GM19023 (cell line): ENCODE data around the gene DYNLT1.
"Not testable (repeated sequence)": the region's sequence is repeated elsewhere in the genome, so short reads cannot be mapped to it uniquely, and the experiment has no call there.

Experiments
- ATAC-seq: cut with Tn5 transposase; IDR thresholded peaks from one replicate; pipeline ENCODE4 v1.9.1; 2021; ENCODE audit warnings: mild to moderate bottlenecking, moderate library complexity; ENCODE audit not compliant: unreplicated experiment

Gene DYNLT1

DNA sequence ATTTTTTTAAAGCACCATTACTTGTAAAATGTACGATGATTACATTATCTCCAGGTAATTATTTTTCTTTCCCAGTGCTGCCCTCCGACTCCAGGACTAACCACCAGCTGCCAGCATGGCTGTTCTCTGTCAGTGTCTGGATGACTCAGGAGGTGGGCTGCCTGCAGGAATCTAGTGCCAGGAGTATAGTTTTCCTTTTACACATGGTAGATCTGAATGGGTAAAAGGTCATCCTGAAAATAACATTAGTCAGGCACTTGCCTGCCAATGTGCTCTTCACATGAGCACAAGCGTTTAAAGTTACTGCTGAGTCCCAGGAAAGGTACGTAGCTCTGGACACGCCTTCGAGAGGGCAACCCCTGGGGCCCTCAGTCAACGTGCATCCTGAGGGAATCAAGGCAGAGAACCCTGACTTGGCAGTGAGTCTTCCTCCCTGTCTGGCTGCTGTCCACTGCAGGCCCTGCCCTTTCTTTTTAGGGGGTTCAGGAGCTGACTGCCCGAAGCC is 2.4 kb downstream of the DYNLT1 start:
- ATAC-seq = no peak

DNA sequence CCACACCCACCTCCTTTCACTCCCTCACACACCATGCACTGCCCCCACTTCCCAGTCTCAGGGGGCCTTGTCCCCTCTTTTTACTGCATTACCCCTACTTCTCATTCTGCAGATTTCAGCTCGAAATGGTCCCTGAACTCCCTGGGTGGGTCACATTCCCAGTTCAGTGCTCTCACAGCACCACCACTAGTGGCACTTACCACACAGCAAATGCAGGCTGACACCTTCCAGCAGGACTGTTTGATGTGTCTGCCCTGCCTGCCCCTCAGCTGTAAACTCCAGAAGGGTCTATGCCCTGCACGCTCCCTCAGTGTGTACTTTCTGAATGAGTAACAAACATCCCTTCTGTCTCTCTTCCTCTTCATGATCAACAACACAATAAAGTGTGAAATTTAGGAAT is 4.0 kb downstream of the DYNLT1 start:
- ATAC-seq = no peak

DNA sequence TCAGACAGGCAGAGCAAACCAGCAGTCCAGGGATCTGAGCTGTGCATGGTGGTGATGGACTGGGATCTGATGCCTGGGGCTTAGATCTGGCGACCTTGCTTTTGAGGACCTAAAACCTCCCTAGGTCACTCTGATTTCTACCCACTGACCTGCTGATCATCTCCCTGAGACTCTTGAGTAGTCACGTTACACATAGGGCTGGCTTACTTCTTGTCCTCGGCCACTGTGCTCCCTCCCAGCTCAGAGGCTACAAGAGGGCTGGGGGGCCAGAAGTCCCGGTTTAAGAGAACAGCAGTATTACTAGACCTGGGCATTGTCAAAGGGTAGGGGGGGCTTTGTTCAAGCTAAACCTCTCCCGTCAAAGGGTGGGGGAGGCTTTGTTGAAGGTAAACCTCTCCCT is 5.5 kb downstream of the DYNLT1 start:
- no peak for ATAC-seq

DNA sequence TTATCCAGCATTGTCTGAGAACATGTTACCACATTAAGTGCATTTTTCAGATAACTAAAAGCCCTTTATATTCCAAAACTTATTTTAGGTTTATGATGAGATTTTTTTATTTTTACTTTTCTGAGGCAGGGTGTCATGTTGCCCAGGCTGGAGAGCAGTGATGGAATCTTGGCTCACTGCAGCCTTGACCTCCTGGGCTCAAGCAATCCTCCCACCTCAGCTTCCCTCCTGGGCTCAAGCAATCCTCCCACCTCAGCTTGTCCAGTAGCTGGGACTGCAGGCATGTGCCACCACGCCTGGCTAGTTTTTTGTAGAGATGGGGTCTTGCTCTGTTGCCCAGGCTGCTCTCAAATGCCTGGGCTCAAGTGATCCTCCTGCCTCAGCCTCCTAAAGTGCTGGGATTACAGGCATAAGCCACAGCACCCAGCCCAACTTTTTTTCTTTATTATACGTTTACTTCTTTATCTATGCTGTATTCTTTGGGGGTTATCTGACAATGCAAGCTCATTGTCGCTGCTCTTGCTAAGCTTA is 6.2 kb downstream of the DYNLT1 start:
- no peak for ATAC-seq

DNA sequence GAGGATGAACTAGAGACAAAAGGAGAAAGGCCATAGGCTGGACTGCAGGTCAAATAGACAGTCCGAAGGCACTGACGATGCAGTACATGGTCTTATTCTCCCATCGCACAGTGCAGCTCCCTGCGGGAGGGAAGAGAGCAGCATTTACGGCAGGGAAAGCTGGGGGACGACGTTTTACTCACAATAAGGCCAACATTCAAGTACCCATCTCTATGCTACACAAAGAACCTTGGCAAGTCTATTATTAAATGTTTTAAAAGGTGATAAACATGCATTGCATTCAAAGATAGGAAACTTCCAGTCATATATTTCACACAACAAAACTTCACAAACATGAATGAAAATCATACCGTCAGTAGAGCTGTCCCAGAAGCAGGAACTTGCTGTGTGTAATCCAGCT is 7.8 kb downstream of the DYNLT1 start:
- no peak for ATAC-seq

DNA sequence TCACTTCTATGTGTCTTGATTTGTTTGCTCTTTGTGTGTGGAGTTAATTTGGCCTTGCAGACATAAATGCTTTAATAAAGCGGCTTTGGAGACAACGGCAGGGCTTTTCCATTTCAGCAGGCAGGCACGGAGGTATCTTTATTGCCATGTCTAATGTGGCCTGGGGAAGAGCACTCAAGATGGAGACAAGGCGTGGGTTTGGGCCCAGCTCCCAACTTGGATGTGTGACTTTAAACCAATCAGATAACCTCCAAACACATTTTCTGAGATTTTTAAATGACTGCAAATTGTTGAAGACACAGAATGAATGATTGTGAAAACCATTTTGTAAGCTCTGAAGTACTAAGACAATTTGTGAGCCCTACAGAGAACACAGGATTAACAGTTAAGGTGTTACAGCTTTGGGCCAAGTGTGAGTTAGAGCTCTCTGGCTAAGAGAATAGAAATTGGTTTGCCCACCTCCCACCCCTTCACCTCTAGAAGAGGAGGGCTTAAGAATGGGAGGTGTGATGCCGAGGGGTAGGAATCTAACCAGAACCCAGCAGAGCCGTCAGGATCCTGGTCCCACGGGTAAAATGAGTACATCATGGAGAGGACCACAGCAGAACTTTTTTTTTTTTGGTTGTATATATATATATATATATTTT is 9.0 kb downstream of the DYNLT1 start:
- ATAC-seq = no peak

DNA sequence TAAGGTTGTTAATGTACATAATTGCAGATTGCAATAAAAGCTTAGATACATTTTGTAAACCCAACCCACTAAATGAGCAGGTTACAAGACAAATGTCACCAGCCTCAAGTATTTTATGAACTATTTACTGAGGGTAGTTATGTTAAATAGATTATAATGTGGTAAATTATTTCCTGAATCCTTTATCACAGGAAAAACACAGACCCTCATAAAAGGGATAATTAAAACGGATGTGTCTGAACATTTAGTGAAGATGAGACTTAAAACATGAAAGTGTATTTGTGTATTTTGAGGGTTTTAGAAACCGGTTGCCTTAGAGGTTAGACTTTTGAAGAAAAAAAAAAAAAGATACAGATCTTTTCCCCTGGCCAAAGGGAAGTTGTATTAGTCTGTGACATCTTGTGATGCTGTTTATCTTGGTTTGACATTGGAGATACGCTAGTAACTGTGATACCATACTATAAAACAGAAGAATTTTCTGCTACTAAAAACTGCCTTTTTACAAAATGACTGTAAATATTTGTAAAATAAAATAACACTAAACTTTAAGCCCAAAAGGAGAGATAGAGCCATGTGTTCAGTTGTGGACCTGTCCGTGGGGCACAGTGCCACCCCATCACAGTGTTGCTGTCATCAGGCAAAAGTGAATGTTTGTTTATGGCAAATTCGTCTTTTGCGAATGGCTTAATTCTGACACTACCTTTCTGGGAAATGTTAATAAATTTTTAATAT is 9.7 kb downstream of the DYNLT1 start:
- no peak for ATAC-seq

DNA sequence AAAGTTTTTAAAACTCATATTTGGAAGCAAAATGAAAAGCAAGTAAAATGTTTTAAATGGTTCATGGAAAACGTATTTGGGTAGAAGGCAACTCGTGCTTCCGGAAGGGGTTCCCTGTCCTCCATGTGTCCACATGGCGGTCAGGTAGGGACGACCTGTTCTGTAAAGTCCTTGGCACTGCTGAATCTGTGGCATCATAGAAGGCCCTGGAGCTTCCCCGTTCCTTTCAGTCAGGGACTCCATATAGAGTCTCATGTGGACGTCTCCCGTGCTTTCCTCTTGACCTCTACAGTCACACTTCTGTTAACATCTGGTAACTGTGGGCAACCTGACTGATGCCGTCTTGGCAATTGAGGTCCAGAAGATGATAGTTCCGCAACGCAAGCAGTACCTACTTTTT is 11.4 kb downstream of the DYNLT1 start:
- ATAC-seq = no peak

DNA sequence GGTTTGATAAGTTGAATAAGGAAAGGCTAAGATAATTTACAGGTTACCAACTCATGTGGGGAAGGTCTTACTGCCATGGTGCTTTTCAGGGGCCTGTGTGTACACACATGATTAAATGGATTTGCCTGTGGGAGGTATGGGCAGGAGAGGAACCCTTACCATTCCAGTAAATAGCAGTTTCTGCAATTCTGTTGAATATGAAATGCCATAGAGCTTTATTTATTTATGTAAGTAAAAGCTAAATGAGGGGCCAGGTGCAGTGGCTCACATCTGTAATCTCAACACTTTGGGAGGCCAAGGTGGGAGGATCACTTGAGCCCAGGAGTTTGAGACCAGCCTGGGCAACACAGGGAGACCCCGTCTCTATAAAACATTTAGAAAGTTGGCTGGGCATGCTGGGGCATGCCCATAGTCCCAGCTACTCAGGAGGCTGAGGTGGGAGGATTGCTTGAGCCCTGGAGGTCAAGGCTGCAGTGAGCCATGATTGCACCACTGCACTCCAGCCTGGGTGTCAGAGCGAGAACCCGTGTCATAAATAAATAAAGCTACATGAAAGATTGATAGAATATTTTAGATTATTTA is 11.9 kb downstream of the DYNLT1 start:
- not testable (repeated sequence) for ATAC-seq

DNA sequence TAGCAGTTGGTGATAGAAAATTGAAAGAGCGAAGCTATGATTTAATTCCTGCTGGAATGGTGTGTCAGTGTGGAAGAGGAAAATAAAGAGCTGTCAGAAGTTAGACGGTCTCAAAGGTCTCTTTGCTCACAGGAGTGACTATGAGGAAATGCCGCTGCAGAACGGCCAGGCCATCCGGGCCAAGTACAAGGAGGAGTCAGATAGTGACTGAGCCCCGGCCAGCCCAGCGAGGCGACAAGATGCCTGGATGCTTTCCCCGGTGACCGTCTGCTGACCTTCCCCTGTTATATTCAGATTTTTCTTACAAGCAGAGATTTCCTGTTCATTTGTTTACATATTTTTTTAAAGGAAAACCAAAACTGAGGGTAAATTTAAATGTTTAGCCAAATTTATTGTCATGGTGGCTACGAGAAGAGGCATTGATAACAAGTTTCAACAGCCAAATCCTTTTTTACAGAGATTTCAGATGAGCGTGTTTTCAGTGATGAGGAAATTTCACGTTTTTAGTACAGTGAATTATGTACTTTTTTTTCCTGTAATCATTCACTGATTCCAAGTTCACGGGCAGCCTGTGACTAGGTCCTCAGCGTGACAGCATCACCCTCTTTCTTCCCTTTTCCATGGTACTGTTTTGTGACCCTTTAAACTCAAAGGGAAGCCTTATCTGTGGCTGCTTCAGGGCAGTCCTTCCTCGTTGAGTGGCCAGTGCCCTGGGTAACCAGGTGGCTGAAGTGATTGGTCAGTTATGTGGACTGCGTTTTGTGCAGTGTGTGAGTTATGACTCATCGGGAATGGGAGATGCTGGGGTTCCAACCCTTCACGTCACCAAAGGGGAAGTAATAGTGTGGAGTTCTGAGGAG is 12.6 kb downstream of the DYNLT1 start:
- ATAC-seq = no peak

DNA sequence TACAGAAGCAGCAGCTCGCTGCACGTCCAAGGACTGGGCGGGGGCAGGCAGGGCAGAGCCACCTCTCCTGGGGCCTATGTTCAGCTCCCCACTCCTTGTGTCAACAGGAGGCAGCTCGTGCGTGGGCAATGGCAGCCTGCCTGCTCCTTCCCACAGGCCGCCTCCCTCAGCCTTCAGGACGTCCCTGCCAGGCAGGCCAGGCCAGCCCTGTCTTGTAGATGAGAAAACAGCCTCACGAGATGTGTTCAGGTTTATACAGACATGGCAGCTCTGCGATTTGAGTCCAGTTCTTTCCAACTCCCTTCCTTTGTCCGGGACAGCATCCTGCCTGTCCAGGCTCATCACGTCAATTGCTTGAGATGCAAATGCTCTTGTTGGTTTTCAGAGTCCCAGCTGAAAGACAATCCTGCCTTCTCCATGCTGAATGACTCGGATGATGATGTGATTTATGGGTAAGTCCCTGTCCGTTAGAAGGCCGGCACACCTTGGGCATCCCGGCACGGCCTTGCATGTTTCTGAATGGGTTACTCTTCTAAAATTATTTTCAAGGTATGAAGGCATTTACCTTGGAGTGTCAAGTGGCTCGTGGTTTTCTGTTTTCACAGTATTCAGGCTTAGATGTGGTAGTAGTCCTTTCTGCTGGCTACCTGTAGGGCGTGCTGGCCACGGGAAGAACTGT is 13.5 kb downstream of the DYNLT1 start:
- ATAC-seq = no peak

DNA sequence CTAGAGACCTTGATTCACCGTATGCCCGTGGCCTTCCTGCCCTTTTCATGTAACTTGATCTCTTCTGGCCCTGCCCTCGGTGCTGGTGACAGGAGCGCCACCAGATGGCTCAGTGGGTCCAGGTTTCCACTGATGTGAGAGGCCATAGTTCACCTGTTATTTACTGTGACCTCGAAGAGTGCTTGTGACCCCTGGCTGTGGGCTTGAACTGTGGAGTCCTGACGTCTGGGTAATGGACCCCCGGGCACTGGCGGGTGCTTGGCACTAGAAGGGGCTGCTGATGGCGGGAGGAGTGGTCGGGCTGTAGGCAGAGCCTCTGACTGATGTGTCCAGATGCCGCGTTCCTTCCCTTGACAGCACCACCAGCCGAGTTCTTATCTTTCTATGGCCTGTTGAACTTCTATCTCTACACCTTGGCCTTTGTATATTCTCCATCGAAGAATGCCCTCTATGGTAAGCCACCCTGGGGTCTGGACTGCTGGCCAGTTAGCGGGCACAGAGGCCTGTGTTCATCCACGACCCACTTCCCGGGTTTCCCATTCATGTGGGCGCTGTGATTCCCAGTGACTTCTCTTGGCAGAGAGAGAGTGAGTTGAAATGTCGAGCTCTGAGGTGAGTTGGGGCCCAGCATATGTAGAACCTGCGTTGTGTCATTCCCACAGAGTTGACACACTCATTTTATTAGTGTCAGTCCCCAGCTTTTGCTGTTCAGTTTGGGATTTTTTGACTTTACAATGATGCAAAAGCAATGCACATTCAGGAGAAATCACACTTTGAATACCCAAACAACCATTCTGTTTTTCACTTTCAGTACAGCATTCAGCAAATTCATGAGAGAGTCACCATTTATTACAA is 14.9 kb downstream of the DYNLT1 start:
- ATAC-seq = no peak

DNA sequence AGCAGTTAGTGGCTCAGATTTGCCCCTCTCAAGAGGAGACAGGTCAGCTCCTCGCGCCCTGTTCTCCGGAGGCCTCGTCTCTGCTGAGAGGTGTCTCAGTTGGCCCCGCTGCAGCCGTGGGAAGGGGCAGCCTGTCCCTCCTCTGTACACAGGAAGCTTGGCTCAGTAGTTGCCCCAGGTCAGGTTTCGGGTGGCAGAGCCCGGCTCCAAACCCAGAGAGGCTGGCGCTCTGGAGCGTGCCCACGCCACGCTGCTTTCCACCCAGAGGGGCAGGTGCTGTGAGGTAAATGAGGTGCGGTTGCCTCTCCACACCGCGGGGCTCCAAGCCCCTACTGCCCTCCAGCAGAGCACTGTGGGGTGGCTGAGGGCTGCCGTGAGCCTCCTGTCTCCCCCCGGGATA is 16.0 kb downstream of the DYNLT1 start:
- ATAC-seq = no peak

DNA sequence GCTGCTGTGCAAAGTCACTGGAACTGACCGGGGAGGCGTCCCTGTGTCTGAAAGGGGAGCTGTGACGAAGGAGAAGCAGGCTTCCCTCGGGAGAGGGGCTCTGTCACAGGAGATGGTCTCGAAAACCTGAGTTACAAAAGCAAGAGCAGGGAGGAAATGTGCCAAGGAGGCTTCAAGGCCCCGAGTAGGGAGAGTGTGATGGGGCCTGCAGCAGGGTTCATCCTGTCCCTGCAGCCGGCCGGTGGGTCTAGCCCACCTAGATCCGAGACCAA is 16.7 kb downstream of the DYNLT1 start:
- no peak for ATAC-seq

DNA sequence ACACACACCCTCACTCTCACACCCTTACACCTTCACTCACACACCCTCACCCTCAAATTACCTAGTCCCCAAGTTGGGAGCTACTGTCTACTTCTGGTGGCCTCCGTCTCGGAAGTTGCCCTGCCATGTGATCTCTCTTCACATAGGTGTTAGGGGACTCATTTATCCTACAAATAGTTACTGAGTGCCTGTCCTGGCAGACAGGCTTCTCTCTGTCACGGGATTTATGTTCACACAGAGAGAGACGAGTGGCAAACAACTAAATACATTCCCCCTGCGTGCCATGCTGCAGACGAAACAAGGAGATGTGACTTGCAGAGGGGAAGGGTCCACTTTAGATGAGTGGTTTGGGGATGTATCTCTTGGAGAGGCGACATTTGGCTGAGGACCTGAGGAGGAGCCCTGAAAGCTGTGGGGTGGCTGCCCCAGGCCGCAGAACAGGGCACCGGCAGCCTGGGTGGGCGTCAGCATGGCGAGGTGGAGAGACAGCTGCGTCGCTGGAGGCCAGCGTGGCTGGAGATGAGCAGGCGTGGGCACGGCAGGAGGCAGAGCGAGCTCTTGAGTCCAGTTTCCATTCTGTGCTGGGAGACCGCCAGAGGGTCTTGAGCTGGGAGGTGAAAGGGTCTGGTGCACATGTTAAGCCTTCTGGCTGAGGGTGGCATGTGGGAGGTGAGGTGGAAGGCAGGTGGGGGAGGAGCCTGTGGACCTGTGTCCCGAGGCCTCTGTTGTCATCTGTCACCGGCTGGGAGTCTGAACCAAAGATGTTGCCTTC is 17.2 kb downstream of the DYNLT1 start:
- no peak for ATAC-seq

DNA sequence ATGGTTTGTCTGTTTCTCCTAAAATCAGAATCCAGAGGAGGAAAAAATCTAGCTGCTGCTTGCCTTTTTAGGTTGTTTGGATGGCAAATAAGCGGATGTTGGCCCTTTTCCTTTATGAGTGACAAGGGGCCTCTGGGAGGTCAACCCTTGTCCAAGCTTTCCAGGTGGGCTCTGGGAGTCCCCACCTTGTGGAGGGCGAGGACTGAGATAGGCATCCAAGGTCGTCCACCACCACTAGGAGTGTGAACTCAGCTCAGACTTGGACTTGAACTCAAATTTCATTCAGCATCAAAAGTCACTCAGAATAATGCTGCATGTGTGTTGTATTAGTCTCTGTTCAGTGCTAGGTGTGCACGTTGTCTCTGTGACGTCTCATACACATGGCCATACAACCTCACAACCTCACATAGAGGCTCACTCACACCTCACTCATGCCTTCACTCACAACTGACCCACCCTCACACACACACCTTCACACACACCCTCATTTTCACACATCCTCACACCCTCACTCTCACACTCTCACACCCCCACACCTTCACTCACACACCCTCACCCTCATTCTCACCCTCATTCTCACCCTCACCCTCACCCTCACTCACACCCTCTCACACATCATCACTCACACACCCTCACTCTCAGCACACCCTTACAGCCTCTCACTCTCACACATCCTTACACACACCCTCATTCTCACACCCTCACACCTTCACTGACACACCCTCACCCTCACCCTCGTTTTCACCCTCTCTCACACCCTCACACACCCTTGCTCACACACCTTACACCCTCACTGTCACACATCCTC is 18.0 kb downstream of the DYNLT1 start:
- ATAC-seq = no peak

DNA sequence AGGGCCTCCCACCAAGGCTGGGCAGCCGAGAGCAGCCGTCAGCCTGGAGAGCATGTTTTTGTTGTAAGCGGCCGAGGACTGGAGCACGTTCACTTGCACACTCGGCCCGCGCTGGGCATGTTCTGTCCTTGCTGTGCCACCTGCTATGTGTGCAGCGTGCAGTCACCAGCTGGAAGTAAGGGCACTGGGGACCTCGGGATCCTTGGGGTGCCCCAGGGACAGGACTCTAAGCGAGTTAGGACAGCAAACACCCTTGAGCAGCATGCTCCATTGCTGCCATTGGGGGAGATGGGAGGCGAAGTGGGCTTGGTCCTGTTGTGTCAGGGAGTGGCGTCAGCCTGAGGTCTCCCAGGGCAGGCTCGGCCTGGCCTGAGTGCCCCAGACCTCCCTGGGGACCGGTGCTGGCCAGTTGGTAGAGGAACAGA is 18.6 kb downstream of the DYNLT1 start:
- no peak for ATAC-seq
